DMS153 treated with DMSO at 0.1 percent for 48 hours (cell line): ENCODE data around the gene MYH14.
"Not testable (repeated sequence)": the region's sequence is repeated elsewhere in the genome, so short reads cannot be mapped to it uniquely, and the experiment has no call there.

Experiments
- DNase-seq: peaks from one replicate; lab custom pipeline; 2025; ENCODE audit not compliant: unreplicated experiment; lab: John Stamatoyannopoulos, UW

Gene MYH14

GRCh38 chr19:50223439-50223716 is 20.0 kb downstream of the MYH14 start:
- DNase-seq: no peak

GRCh38 chr19:50224986-50225747 is 21.7 kb downstream of the MYH14 start:
- no peak for DNase-seq

- no peak for DNase-seq
Measured at GRCh38 chr19:50226536-50226935, 23.1 kb downstream of the MYH14 start.

- not testable (repeated sequence) for DNase-seq
Measured at GRCh38 chr19:50228153-50228552, 24.7 kb downstream of the MYH14 start.

GRCh38 chr19:50230379-50231351 is 27.2 kb downstream of the MYH14 start:
- DNase-seq: no peak

- not testable (repeated sequence) for DNase-seq
Measured at GRCh38 chr19:50231417-50231816, 28.0 kb downstream of the MYH14 start.

GRCh38 chr19:50231821-50232220 is 28.4 kb downstream of the MYH14 start:
- no peak for DNase-seq

- DNase-seq: no peak
Measured at GRCh38 chr19:50232600-50232999, 29.2 kb downstream of the MYH14 start.

GRCh38 chr19:50233308-50233910 is 30.0 kb downstream of the MYH14 start:
- no peak for DNase-seq

GRCh38 chr19:50237493-50237892 is 34.1 kb downstream of the MYH14 start:
- DNase-seq: not testable (repeated sequence)

- no peak for DNase-seq
Measured at GRCh38 chr19:50238043-50238442, 34.6 kb downstream of the MYH14 start.

GRCh38 chr19:50239921-50240590 is 36.6 kb downstream of the MYH14 start:
- no peak for DNase-seq

GRCh38 chr19:50242581-50242980 is 39.2 kb downstream of the MYH14 start:
- DNase-seq: no peak

- DNase-seq: no peak
Measured at GRCh38 chr19:50244695-50245094, 41.3 kb downstream of the MYH14 start.

- no peak for DNase-seq
Measured at GRCh38 chr19:50248413-50248812, 45.0 kb downstream of the MYH14 start.

- DNase-seq: no peak
Measured at GRCh38 chr19:50248826-50249225, 45.4 kb downstream of the MYH14 start.

- no peak for DNase-seq
Measured at GRCh38 chr19:50249636-50250035, 46.2 kb downstream of the MYH14 start.

- no peak for DNase-seq
Measured at GRCh38 chr19:50250450-50251136, 47.2 kb downstream of the MYH14 start.

- DNase-seq: no peak
Measured at GRCh38 chr19:50252111-50252886, 48.9 kb downstream of the MYH14 start.

- no peak for DNase-seq
Measured at GRCh38 chr19:50252887-50253268, 49.5 kb downstream of the MYH14 start.
